Erythroblast (primary cell): Measurements from ENCODE around the gene CEP164.
A peak's percentile ranks its signal among the peaks of the same experiment; 100 is the strongest.
"Not testable (repeated sequence)": the region's sequence is repeated elsewhere in the genome, so short reads cannot be mapped to it uniquely, and the experiment has no call there.

Experiments
- DNase-seq, 2 experiments: peaks; one replicate each; lab custom pipeline; 2025; lab: John Stamatoyannopoulos, UW
- GATA1 ChIP-seq: IDR thresholded peaks from 2 replicates; pipeline ENCODE4 v1.6.1; 2011; ENCODE audit warnings: low read depth, mild to moderate bottlenecking, control low read depth, low read length, moderate library complexity
- POLR2A ChIP-seq: IDR thresholded peaks from 2 replicates; pipeline ENCODE4 v1.6.1; 2011; ENCODE audit warnings: mild to moderate bottlenecking, low read length

The CEP164 gene

DNA sequence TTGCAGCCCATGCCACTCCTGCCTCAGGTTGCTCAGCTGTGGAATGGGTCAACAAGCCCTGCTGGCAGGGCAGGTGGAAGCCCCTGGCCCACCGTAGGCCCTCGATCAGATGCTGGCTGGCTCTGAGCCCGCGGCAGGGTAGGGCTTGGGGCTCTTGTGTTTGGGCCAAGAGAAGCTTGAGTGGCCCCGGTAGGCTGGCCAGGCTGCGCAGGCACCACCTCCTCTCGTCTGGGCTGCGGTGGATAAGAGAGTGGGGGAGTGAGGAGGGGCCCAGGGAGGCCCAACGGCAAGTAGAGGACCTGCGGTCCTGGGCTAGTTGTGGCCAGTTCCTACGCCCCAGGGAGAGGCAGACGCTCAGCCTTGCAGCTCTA is 115.2 kb downstream of the CEP164 start:
- TF ChIP-seq GATA1 (no peak), POLR2A (no peak)
- DNase-seq: no peak

DNA sequence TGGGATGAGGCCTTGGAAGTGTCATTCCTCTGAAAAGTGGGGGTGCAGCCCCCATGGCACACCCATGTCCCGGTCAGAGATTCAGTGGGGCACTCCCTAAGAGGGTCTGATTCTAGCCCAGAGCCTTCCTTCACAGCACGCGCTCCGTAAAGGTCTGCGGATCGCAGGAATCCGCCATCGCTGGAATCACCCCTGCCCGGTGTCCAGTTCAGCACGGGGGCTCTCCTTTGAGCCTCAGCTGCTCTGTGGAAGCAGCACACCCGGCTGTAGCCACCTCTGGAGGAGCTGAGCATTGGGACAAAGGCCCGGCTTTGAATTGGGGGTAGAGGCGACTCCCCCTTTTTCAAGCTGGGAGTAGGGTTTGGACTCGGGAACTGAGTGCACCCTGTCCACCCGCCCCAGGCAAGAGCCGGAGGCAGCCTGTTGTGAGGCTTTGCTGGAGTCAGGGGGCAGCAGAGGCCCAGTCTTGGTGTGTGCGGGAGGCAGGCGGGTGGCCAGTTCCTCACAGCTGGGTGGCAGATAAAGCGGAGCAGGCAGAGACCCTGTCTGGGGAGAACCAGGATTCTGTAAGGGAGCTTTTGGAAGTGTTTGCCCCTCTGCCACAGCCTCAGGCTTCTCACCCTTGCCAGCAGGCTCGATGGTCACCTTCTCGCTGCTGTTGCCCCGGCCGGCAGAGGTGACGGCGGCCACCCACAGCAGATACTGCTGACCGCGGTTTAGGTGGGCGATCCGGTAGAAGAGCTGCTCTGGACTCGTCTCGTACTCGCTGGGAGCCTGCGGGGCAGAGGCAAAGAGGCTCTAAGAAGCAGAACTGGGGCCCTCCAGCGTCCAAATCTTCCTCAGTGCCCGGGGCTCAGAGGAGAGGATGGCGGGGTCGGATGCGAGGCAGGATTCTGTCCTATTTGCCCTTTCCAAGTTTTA is 115.9 kb downstream of the CEP164 start:
- peak; percentile 32 for DNase-seq
- no peak for TF ChIP-seq POLR2A

DNA sequence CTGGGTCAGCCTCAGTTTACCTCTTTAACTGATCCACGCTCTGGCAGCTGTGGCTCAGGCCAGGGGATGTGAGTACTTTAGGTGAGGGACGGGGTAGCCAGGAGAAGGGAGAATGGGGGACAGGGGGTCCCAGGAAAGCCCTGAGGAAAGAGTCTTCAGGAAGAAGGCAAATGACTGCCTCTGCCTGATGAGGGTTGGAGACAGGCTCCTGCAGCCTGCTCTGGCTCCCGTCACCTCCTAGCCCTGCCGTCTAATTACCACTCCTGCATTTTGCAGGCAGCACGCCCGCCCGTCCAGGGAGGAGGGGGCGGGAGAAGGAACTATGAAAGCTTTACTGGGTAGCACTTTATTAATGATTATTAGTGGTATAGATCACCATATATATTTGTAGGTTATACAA is 116.6 kb downstream of the CEP164 start:
- TF ChIP-seq POLR2A: no peak
- no peak for DNase-seq

DNA sequence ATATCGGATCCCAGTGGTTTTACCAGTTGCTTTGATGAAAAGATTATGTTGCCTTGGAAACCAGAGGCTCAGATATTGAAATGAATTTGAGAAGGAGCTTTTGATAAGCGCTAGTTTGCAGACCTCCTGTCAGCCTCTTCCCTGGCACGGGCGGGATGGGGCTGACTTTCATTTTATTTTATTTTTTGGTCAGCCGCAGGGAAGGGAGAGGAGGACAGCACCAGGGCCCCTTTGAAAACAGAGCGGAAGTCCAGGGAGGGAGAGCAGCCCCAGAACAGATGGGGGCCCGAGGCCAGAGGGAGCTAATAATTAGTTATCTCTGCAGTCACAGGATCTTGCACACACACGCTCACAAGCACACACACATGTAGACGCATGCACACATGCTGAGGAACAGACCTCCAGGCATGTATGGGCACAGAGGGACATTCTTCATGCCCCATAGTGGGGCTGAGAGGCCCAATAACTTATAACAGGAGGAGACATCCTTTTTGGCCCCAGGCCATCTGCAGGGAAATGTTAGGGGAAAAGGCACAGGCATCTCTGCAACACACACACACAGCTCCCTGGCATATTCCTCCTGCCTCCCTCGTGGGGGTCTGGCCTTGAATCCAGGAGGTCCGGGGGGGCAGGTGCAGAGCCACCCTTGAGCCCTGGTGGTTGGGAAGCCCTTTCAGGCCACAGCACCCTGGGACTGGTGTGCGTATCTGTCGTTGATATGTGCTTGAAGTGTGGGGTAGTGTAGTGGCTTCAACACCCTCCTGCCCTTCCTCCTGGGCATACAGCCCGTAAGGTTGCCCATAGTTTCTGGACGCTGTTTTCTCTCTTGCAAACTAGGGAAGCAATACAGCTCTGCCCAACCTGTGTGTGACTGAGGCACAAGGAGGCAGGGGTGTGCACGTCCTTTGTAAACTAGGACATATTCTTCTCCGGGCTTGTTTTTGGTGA is 117.3 kb downstream of the CEP164 start:
- peak in 1 of 2 experiments; percentile 23 for DNase-seq
- TF ChIP-seq POLR2A (no peak), GATA1 (no peak)

DNA sequence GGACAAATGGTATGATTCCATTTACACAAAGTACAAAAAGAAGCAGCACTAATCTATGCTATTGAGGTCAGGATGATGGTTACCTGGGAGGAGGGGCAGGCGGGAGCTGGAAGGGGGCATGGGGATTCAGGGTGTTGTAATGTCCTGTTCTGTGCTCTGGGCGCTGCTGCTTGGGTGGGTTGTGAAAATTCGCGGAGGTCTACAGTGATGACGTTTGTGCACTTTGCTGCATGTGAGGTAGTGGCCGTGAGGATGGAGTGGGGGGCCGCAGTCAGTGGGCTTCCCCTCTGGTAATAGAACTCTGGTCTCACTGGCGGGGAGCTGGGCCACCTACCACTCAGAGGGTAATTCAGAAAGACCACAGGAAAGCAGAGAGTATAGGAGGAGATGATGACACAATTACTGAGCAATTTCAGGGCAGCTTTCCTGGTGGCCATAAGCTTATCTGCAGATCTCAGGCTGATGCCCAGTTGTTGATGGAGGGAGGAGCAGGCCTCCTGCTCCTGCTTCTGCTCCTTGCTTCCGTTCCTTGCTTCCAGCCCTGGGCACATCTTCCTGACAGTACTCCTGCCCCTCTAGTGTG is 121.5 kb downstream of the CEP164 start:
- TF ChIP-seq GATA1 (no peak), POLR2A (no peak)
- DNase-seq: no peak

DNA sequence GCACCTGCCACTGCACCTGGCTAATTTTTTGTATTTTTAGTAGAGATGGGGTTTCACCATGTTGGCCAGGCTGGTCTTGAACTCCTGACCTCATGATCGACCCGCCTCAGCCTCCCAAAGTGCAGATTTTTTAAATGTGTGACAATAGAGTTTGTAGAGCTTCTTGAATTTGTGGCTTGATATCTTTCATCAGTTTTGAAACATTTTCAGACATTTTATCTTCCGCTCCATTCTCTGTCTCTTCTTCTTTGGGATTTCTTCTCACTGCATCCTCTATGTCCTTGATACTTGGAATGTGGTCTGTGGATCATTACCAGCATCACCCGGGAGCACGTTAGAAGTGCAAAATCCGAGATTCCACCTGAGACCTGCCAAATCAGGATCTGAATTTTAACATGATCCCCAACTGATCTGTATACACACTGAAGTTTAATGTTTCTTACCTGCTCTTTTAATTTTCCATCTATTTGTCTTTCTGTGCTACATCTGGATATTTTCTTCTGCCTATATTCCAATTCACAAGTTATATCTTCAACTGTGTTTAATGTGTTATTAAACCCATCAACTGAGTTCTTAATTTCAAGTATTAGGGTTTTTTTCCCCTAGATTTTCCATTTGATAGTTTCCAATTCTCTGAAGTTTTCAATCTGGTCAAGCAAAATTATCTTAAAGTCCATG is 126.4 kb downstream of the CEP164 start:
- no peak for TF ChIP-seq GATA1
- no peak for TF ChIP-seq POLR2A
- DNase-seq: no peak

DNA sequence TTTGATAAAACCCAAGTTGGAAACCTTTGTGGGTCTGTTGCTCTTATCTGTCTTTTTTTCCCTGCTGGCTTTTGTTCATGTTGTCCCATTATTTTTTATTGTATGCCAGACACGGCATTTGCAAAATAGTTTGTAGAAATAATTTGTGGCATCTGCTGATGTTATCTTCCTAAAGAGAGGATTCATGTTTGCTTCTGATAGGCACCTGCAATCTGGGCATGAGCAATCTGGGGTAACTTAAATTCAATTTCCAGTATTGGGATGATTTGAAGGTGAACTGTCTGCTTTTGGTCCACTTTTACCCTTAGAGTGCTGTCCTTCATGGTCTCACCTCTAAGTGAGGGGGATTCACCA is 126.9 kb downstream of the CEP164 start:
- DNase-seq: no peak
- no peak for TF ChIP-seq GATA1
- no peak for TF ChIP-seq POLR2A

DNA sequence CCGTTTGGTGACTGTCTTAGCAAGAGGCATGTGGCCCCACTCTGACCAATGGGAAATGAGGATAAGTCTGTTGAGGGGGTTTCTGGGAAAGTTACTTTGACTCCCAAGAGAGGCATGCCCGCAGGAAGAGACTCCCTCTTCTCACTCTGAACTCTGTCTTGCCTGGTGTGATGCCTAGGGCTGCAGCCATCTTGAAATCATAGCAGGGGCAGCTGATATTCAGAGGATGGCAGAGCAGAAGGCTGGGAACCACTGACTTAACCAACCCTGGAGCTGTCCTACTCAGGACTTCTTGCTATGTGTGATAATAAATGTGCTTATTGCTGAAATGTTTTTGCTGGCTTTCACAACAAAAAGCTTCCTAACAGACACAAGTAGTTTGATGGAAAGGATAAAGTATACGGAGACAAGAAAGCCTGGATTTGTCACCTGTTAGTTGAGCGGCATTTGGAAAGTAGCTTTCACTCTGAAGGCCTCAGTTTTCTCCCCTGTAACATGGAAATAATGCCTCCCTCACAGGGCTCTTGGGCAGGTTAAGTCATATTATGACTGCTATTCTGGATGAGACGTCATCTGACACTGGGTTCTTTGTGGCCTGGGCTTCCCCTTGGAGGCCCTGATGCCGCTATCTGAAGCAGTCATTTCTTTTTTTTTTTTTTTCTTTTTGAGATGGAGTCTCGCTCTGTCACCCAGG is 128.5 kb downstream of the CEP164 start:
- DNase-seq: no peak
- no peak for TF ChIP-seq POLR2A
- no peak for TF ChIP-seq GATA1

DNA sequence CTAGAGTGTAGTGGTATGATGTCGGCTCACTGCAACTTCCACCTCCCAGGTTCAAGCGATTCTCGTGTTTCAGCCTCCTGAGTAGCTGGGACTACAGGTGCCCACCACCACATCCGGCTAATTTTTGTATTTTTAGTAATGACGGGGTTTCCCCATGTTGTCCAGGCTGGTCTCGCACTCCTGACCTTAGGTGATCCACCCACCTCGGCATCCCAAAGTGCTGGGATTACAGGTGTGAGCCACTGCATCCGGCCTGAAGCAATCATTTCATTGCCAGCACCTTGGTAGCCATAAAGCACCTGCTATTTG is 129.0 kb downstream of the CEP164 start:
- DNase-seq: not testable (repeated sequence)

DNA sequence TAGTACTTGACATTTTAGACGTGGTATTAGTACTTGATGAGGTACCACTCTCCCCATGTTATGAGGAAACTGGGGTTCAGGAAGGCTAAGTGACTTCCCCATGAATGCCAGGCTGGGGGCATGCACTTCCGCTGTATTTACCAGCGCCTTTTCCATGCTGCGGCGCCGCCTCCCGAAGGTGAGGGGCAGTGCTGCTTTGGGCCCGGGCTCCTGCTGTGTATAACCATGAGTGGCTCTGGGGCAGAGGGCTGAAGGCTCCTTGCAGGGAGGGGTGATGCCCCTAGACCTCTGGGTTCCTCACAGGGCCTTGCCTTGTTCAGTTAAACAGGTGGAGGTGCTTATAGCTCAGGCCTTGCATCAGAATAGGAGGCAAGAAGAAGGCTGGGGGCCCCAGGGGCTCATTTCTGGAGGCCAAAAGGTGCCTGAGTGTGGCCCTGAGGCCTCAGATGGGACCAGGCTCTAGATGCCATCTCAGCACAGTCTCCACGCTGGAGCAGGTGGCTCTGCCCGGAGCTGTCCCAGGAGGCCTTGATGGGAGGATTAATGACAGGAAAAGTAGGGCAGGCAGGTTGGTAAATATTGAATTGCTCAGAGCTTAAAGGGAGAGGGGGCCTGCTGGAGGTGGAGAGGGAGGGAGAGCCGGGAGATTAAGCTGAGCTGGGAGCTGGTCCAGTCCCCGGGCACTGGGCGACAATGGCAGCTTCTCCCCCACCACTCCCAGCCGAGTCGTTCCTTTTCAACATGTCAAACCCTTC is 129.6 kb downstream of the CEP164 start:
- TF ChIP-seq POLR2A (no peak), GATA1 (no peak)
- no peak for DNase-seq

DNA sequence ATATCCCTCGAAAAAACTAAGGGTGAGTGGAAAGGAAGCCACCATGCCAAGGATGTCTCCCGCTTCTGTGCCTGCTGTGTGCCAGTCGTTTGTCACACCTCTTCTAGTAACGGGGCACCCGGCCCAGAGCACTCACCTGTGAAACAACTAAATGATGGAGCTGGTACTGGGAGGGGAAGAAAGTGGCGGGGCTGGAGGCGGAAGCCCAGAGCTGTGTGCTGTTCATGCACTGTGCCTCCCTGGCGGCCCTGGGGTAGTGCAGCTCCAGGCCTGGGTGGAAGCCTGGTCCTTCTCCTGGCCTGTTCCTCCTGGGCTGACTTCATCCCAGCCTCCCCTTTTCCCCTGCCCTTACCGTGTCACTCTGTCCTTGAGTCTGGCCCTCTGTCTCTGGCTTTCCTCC is 130.2 kb downstream of the CEP164 start:
- no peak for DNase-seq
- TF ChIP-seq POLR2A: no peak
- TF ChIP-seq GATA1: no peak

DNA sequence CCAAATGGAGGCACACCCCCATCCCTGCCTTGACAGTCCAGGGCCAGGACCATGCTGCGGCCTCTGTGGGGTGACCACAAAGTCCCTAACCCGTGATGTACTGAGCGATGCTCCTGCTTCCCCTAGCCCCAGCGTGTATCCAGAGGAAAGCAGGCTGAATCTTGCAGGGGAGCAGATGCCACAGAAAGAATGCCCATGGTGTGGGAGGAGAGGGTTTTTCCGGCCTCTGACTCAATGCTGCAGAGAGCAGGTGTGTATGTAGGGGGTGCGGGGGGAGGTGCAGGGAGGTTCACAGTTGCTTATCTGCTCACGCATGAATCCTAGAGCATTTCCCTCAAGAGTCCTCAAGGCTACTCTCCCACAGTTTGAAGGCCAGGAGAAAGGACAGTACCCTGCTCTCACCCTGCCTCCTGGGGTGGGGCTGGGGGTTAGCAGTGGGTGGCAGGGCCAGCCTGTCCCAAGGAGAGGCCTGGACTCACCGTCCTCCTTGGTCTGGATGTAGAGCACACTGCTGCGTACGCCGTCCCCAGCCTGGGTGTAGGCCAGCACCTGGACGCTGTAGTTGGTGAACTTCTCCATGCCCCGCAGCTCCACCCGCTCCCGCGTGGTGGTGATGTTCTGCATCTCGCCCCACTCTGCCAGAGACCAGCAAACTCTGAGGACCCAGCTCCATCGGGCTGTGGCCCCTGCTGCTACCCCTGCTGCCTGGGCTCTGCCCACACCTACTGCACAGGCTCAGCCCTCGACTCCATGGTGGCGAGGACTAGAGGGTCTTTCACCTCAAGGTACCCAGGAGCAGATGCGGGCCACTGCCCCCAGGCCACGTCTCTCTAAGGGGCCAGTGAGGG is 130.8 kb downstream of the CEP164 start:
- TF ChIP-seq GATA1 (no peak), POLR2A (no peak)
- no peak for DNase-seq
